ENCODE results near the gene DYRK2. TPM values are rescaled to one million over a fixed set of nuclear protein-coding genes. Genes with fewer than 3 reads are reported as not detected.

Gene DYRK2
- total RNA-seq, 1 experiment from 2014 or later, result 10.7 TPM

GRCh38 chr12:67645601-67646000 is 2.9 kb upstream of the DYRK2 start:
- no peak for DNase-seq (ENCODE audit: low spot score)

GRCh38 chr12:67646775-67647174 is 1.8 kb upstream of the DYRK2 start:
- DNase-seq (ENCODE audit: low spot score), result no peak

DNA sequence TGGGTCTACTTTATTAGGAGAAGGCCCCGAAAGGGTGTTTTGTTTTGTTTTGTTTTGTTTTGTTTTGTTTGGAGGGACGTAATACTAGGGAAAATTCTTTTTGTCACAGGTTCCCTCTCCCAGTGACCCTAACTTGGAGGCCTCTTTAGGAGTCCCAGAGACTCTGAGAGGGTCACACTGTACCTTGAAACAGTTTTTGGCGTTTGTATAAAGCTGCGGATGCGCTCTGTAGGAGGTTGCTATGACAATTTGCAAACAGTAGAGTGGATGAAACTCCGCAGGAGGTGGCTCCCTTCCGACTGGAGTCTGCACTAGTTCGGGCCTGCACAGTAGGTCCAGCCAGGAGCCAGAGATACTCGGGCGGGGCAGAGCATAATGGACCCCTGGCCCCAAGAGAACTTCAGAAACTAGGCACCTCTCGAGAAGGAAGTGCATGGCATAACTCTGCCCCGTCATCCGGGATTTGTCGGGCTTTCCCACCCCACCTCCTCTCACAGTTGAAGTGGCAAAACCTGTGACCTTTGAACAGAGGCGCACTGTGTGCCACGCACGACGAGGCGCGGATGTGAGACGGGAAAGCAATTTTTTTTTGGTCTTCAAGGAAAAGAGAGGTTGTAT is 1.3 kb upstream of the DYRK2 start:
- no peak for DNase-seq (ENCODE audit: low spot score)

GRCh38 chr12:67647799-67648520 is 585 bp upstream of the DYRK2 start:
- DNase-seq (ENCODE audit: low spot score), result peak; percentile 90

- DNase-seq (ENCODE audit: low spot score), result no peak
These were observed 670 bp downstream of the DYRK2 start for GRCh38 chr12:67649261-67649569.

GRCh38 chr12:67649570-67650387 is 1.2 kb downstream of the DYRK2 start:
- no peak for DNase-seq (ENCODE audit: low spot score)

DNA sequence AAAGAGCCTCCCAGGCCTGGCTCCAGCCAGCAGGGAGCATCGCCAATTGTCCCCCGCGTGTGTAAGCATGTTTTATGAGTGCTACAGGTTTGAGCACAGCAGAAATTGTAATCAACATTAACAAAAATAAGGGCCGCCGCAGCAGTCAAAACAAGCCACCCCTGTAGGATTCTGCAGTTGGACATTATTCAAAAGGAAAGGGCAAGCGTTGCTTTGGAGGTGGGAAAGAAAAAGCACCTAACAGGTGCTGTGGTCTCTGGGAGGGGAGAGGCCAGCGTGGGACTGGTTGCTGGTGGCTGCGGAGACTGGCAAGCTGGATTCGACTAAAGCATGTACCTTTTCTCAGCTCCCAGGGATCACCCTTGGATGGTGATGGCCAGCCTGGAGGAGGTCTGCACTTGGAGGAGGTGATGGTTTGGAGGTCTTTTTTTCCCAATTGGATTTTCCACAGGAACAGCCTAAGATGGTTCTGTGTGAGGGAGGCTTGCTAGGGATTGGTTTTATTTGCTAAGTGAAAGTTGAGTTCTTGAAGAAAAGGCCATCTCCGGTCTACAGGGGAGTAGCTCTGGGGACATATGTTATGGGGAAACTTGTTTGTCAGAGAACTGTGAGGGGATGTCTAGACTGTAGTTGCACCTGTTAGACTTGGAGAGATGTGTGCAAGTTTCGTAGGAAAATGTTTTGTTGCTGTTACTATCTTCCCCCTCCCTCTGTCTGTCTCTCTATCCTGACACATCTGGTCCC is 2.0 kb downstream of the DYRK2 start:
- no peak for DNase-seq (ENCODE audit: low spot score)

GRCh38 chr12:67651132-67651695 is 2.7 kb downstream of the DYRK2 start:
- peak; percentile 21 for DNase-seq (ENCODE audit: low spot score)

DNA sequence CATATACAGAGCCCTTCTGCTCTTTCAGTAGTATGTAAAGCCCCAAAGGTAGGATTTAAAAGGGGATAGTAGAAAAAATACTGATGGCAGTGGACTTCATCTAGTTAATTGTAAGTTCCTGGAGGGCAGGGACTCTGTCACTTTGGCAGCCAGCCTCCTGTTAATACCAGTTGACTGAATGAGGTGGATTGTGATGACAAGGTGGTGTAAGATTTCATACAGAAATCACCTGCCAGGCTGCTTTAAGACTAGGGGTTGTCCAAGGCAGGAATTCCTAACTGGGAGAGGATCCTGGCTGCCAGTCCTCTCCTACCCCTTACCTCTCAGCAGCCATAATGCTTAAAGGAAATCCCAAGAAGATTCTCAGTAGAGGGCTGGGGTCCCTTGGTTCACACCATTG is 7.3 kb downstream of the DYRK2 start:
- DNase-seq (ENCODE audit: low spot score), result no peak

GRCh38 chr12:67656251-67656650 is 7.7 kb downstream of the DYRK2 start:
- no peak for DNase-seq (ENCODE audit: low spot score)

DNA sequence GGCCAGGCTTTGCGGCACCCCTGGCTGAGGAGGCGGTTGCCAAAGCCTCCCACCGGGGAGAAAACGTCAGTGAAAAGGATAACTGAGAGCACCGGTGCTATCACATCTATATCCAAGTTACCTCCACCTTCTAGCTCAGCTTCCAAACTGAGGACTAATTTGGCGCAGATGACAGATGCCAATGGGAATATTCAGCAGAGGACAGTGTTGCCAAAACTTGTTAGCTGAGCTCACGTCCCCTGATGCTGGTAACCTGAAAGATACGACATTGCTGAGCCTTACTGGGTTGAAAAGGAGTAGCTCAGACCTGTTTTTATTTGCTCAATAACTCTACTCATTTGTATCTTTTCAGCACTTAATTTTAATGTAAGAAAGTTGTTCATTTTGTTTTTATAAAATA is 9.9 kb downstream of the DYRK2 start:
- DNase-seq (ENCODE audit: low spot score), result no peak

DNA sequence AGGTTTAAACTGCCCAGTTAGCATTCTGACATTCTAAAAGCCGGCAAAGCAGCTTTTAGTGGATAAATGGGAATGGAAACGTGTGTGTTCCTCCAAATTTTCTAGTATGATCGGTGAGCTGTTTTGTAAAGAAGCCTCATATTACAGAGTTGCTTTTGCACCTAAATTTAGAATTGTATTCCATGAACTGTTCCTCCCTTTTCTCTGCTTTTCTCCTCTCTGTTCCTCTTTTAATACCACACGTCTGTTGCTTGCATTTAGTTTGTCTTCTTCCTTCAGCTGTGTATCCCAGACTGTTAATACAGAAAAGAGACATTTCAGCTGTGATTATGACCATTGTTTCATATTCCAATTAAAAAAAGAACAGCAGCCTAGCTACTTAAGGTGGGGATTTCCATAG is 10.7 kb downstream of the DYRK2 start:
- DNase-seq (ENCODE audit: low spot score), result no peak

DNA sequence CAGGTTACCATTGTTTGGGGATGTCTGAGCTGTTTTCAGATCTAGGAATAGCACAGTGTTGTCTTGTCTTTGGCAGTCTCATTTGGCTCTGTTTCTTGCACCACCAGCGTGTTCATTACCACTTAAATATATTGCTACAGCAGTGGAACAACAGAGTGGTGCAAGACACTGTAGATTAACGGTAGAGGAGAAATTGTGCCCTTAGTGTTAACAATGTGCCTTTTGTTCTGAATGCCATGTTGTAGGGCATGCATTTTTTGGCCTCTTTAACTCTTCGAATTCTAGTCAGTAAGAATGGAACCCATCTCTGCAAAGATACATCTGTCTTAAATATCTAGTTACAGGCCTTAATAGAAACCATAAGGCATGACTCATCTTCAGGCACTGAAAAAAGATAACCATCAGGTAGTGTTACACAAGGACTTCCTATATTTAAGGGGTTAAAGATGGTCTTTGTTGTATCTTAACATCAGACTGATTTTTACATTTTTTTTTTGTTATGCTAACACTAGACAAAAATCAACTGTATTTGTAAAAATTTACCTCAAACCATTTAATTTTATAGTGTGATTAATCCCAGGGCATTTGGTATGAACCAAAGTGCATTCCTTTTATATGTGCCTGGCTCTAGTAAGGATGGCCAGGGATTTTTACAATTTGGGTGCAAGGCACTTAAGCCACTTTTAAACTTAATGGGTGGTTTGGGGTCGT is 12.9 kb downstream of the DYRK2 start:
- DNase-seq (ENCODE audit: low spot score), result no peak

- no peak for DNase-seq (ENCODE audit: low spot score)
These were observed 14.5 kb downstream of the DYRK2 start for GRCh38 chr12:67662910-67663538.

DNA sequence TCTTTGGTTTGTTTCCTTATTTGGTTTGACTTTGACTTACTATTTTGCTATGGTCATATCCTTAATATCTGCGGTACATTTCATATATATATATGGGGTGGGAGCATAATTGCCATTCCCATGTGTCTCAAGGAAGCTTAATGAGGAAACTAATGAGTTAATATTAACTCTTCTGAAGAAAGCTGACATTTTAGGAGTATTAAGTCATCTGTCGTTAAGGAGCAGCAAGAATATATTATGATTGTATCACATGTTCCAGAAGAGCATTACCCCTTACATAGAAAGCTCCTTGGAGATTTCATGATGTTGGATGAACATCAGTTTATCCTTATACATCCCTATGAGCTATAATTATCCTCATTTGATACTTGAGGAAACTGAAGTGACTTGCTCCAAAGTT is 15.6 kb downstream of the DYRK2 start:
- no peak for DNase-seq (ENCODE audit: low spot score)

- no peak for DNase-seq (ENCODE audit: low spot score)
These were observed 17.1 kb downstream of the DYRK2 start for GRCh38 chr12:67665679-67666078.

GRCh38 chr12:67666605-67667004 is 18.1 kb downstream of the DYRK2 start:
- no peak for DNase-seq (ENCODE audit: low spot score)

- DNase-seq (ENCODE audit: low spot score), result no peak
These were observed 18.9 kb downstream of the DYRK2 start for GRCh38 chr12:67667276-67668073.

DNA sequence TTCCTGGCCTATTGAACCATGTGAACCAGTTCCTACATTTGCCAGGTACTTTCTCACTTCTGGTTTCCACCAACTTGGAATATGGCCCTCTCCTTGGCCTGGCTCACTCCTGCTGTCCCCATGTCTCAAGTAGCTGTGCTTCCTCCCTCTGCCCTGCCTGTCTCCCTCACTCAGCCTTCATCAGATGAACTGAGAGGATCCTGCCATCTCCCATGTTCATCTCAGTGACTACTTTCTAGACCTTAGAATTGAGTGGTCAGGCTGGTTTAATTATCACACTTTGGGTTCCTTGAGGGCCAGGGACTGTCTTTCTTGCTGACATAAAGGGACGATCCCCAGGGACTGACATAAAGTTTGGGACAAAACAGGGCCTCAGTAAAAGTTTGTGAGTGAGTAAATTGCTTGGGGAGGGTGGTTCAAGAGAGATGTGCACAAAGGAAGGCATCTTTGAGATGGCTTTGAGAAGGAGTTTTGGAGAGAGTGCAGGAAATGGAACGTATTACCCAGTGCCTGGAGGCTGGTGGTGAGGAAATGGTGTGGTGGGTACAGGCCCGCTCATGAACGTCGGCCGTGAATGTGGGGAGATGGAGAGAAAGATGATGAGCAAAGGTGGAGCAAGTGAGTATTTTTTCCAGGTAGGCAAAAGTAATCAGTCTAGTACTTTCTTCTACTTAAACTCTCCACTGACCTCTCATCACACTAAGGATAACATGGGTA is 20.8 kb downstream of the DYRK2 start:
- no peak for DNase-seq (ENCODE audit: low spot score)

Measured in H4 (cell line).